Breast epithelium (tissue), 3 donors: Measurements from ENCODE around the gene RPL12.

Experiments
- POLR2A ChIP-seq: fragments of 450-650 bp; IDR thresholded peaks from one replicate; pipeline ENCODE4 v1.6.1; 2016; ENCODE audit warnings: antibody characterized with exemption, mild to moderate bottlenecking, moderate library complexity
- POLR2AphosphoS5 ChIP-seq, 3 donors: sonication (generic); formaldehyde crosslinking; IDR thresholded peaks; one replicate each; pipeline ENCODE4 v1.6.1; 2017; ENCODE audit warnings: antibody characterized with exemption in 3 of 3
- TF ChIP-seq, protein P1 (sequence below), 3 donors: fragments of 450-650 bp; IDR thresholded peaks; one replicate each; pipeline ENCODE4 v1.5.1; 2016 to 2017; ENCODE audit warnings: antibody characterized with exemption in 3 of 3, mild to moderate bottlenecking in 3 of 3, moderate library complexity in 3 of 3

GRCh38 chr9:127444283-127444920, 6.8 kb downstream of the RPL12 start:
- TF ChIP-seq, protein P1, sequence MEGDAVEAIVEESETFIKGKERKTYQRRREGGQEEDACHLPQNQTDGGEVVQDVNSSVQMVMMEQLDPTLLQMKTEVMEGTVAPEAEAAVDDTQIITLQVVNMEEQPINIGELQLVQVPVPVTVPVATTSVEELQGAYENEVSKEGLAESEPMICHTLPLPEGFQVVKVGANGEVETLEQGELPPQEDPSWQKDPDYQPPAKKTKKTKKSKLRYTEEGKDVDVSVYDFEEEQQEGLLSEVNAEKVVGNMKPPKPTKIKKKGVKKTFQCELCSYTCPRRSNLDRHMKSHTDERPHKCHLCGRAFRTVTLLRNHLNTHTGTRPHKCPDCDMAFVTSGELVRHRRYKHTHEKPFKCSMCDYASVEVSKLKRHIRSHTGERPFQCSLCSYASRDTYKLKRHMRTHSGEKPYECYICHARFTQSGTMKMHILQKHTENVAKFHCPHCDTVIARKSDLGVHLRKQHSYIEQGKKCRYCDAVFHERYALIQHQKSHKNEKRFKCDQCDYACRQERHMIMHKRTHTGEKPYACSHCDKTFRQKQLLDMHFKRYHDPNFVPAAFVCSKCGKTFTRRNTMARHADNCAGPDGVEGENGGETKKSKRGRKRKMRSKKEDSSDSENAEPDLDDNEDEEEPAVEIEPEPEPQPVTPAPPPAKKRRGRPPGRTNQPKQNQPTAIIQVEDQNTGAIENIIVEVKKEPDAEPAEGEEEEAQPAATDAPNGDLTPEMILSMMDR (IDR thresholded peaks at IDR 0.05): no peak
- no peak for TF ChIP-seq POLR2A
- TF ChIP-seq POLR2AphosphoS5 (IDR thresholded peaks at IDR 0.05): no peak
